WERI-Rb-1 (cell line): Measurements from ENCODE around the gene ZNF681.
A peak's percentile ranks its signal among the peaks of the same experiment; 100 is the strongest.
"Not testable (repeated sequence)": the region's sequence is repeated elsewhere in the genome, so short reads cannot be mapped to it uniquely, and the experiment has no call there.

Source experiments
- DNase-seq: peaks from one replicate; pipeline ENCODE4 v3.0.0-alpha.2; 2020
- H3K27ac ChIP-seq: fragments of 250-450 bp; sonication (Bioruptor Pico); 2 replicates; pipeline ENCODE4 v1.5.1; 2020; ENCODE audit warnings: mild to moderate bottlenecking, moderate library complexity
- H3K27me3 ChIP-seq: fragments of 250-450 bp; sonication (Bioruptor Pico); 2 replicates; pipeline ENCODE4 v1.5.1; 2021; ENCODE audit warnings: mild to moderate bottlenecking, low read depth, moderate library complexity; ENCODE audit not compliant: insufficient read depth, severe bottlenecking
- H3K36me3 ChIP-seq: fragments of 250-450 bp; sonication (Bioruptor Pico); 2 replicates; pipeline ENCODE4 v1.5.1; 2020; ENCODE audit warnings: mild to moderate bottlenecking, moderate library complexity
- H3K4me3 ChIP-seq: 2 replicates; pipeline ENCODE4 v1.5.1; 2011; ENCODE audit warnings: low read depth, mild to moderate bottlenecking, control low read depth, low read length
- H3K9me3 ChIP-seq: fragments of 250-450 bp; sonication (Bioruptor Pico); 2 replicates; pipeline ENCODE4 v1.5.1; 2021; ENCODE audit warnings: mild to moderate bottlenecking, moderate library complexity; ENCODE audit not compliant: severe bottlenecking
- CTCF ChIP-seq: IDR thresholded peaks from 2 replicates; pipeline ENCODE4 v1.5.1; 2011; ENCODE audit warnings: low read depth, mild to moderate bottlenecking, control low read depth, inconsistent platforms, low read length

Gene ZNF681

DNA sequence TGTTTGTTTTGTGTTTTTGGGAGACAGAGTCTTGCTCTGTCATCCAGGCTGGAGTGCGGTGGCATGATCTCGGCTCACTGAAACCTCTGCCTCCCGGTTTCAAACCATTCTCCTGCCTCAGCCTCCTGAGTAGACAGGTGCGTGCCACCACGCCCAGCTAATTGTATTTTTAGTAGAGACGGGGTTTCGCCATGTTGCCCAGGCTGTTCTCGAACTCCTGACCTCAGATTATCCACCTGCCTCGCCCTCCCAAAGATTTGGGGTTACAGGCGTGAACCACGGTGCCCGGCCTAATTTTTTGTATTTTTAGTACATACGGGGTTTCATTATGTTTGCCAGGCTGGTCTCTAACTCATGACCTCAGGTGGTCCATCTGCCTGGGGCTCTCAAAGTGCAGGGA is 8.3 kb upstream of the ZNF681 start:
- H3K4me3 ChIP-seq = no peak overlapping the region
- H3K36me3 ChIP-seq = no peaks in the 10 kb centered on the region
- H3K9me3 ChIP-seq = no peaks in the 10 kb centered on the region
- no peaks in the 10 kb centered on the region for H3K27me3 ChIP-seq
- no peak overlapping the region for H3K27ac ChIP-seq
- DNase-seq = no peak
- TF ChIP-seq CTCF = no peak

- no peak for TF ChIP-seq CTCF
- Histone ChIP-seq H3K36me3 (no peaks in the 10 kb centered on the region), H3K27ac (no peak overlapping the region), H3K4me3 (no peak overlapping the region), H3K9me3 (no peaks in the 10 kb centered on the region), H3K27me3 (no peaks in the 10 kb centered on the region)
- DNase-seq = no peak
These were observed 6.1 kb upstream of the ZNF681 start for GRCh38 chr19:23764781-23765180.

GRCh38 chr19:23762884-23763711 is 4.4 kb upstream of the ZNF681 start:
- Histone ChIP-seq H3K36me3 (peaks cover 4% of the 10 kb centered on the region), H3K27me3 (no peaks in the 10 kb centered on the region), H3K27ac (no peak overlapping the region), H3K4me3 (no peak overlapping the region), H3K9me3 (no peaks in the 10 kb centered on the region)
- TF ChIP-seq CTCF = no peak
- DNase-seq = no peak

- no peaks in the 10 kb centered on the region for H3K9me3 ChIP-seq
These were observed 3.8 kb upstream of the ZNF681 start for GRCh38 chr19:23762548-23762883.

DNA sequence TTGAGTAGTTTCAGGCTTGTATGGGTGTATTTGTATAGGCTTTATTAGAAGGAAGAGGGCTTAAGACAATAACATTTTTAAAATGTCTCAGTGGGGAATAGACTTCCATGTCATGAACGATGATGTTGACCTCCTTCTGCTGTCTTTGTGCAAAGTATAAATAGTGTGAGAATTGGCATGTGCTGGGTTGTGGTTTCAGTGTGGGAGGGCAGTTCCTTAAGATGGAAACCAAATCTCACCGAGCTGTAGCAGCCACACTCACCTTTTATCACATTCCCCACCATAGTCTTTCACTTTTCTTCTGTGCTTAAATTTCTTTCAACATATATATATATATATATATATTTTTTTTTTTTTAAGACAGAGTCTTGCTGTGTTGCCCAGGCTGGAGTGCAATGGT is 1.6 kb upstream of the ZNF681 start:
- H3K4me3 ChIP-seq, H3K36me3 ChIP-seq, H3K27me3 ChIP-seq, H3K27ac ChIP-seq, DNase-seq, H3K9me3 ChIP-seq: not testable (repeated sequence)

More at GRCh38 chr19:23762548-23762883, 3.8 kb upstream of the ZNF681 start:
- no peak overlapping the region for H3K4me3 ChIP-seq
- H3K36me3 ChIP-seq = peaks cover 4% of the 10 kb centered on the region
- H3K27ac ChIP-seq = no peak overlapping the region
- DNase-seq = no peak
- H3K27me3 ChIP-seq = no peaks in the 10 kb centered on the region
- TF ChIP-seq CTCF = no peak

DNA sequence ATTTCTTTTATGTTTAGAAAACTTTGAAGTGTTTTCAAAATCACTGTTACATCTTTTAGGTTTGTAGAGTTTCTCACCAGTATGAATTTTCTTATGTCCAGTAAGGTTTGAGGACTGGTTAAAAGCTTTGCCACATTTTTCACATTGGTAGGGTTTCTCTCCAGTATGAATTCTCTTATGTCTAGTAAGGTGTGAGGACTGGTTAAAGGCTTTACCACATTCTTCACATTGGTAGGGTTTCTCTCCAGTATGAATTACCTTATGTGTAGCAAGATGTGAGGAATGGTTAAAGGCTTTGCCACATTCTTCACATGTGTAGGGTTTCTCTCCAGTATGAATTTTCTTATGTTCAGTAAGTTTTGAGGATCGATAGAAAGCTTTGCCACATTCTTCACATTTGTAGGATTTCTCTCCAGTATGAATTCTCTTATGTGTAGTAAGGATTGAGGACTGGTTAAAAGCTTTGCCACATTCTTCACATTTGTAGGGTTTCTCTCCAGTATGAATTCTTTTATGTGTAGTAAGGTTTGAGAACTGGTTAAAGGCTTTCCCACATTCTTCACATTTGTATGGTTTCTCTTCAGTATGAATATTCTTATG is 15.0 kb downstream of the ZNF681 start:
- peaks cover 19% of the 10 kb centered on the region for H3K36me3 ChIP-seq
- not testable (repeated sequence) for H3K9me3 ChIP-seq, H3K27ac ChIP-seq, H3K4me3 ChIP-seq, DNase-seq, H3K27me3 ChIP-seq

DNA sequence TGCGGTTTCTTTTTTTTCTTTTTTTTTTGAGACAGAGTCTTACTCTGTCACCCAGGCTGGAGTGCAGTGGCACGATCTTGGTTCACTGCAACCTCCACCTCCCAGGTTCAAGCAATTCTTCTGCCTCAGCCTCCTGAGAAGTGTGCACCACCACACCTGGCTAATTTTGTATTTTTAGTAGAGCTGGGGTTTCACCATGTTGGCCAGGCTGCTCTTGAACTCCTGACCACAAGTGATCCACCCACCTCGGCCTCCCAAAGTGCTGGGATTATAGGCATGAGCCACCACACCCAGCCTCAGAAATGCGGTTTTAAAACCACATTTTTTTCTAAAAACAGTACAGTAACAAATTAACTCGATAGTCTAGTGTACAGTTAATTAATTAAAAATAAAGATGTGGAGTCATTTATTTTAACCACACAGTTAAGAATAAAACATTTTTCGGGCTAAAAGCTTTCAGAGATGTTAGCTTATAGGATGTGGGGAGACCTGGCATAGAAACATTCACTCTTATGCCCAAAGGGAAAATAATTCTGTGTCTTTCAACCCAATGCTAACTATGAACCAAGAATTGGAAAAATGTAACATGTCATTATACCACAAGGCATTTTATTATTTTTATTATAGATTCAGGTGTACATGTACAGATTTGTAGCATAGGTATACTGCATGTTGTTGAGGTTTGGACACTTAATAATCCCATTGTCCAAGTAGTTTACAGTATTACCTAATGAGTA is 27.8 kb downstream of the ZNF681 start:
- not testable (repeated sequence) for H3K27ac ChIP-seq, H3K4me3 ChIP-seq, H3K36me3 ChIP-seq, H3K27me3 ChIP-seq, H3K9me3 ChIP-seq, DNase-seq

DNA sequence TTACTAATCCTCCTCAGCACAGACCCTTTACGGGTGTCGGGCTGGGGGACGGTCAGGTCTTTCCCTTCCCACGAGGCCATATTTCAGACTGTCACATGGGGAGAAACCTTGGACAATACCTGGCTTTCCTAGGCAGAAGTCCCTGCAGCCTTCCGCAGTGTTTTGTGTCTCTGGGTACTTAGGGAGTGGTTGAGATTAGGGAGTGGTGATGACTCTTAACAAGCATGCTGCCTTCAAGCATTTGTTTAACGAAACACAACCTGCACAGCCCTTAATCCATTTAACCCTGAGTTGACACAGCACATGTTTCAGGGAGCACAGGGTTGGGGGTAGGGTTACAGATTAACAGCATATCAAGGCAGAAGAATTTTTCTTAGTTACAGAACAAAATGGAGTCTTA is 34.5 kb downstream of the ZNF681 start:
- H3K9me3 ChIP-seq, H3K36me3 ChIP-seq, H3K27me3 ChIP-seq, H3K4me3 ChIP-seq: not testable (repeated sequence)
- H3K27ac ChIP-seq = peak overlapping the region; percentile 75
- peak; percentile 69 for DNase-seq
